ENCODE results near the gene GPRC5A. TPM values are rescaled to one million over a fixed set of nuclear protein-coding genes. Genes with fewer than 3 reads are reported as not detected.

Gene GPRC5A
- total and polyA plus RNA-seq, 2 donors (not counting 3 experiments of a cell fraction or from before 2014, with no cell fraction given), result 22.7 to 86.4 TPM

- no peak overlapping the region for H3K27ac ChIP-seq (ENCODE audit: insufficient read depth, low read depth, low read length)
- no peak overlapping the region for H2AFZ ChIP-seq (ENCODE audit: low read depth, low read length)
- ChIA-PET POLR2A (no interaction called here), CTCF (interaction anchor here (1.5 kb wide), 1 partner anchor 22 kb away, joined by 3 read pairs; no protein-coding TSS in a partner anchor)
- peaks cover 9% of the 10 kb centered on the region for H3K4me1 ChIP-seq (ENCODE audit: control insufficient read depth, extremely low read depth, insufficient read depth, low read length)
- H3K9me1 ChIP-seq (replicated peaks; ENCODE audit: control insufficient read depth, extremely low read depth, insufficient read depth, low read length), result no peaks in the 10 kb centered on the region
- H3K4me2 ChIP-seq (ENCODE audit: insufficient read depth, low read length), result no peak overlapping the region
- H4K20me1 ChIP-seq (replicated peaks; ENCODE audit: control insufficient read depth, extremely low read depth, insufficient read depth, low read length), result no peaks in the 10 kb centered on the region
- dilution Hi-C loops (cut with MboI; ENCODE audit: extremely low pct_ligation_motif_present, low sequenced_read_pairs), result no loop called here
- H3K36me3 ChIP-seq (ENCODE audit: control insufficient read depth in 2 of 2, extremely low read depth in 1 of 2, insufficient read depth in 2 of 2, low read length in 2 of 2), result no peaks in the 10 kb centered on the region
- no peaks in the 10 kb centered on the region for H3K27me3 ChIP-seq (ENCODE audit: control insufficient read depth in 2 of 2, insufficient read depth in 2 of 2, low read length in 2 of 2)
- H3K79me2 ChIP-seq (ENCODE audit: control insufficient read depth, insufficient read depth, low read length), result peaks cover 4% of the 10 kb centered on the region
- intact Hi-C loops (cut with micrococcal nuclease), result no loop called here
- H3K4me3 ChIP-seq (replicated peaks in 1 of 3; ENCODE audit: insufficient read depth in 1 of 3, low read depth in 1 of 3, low read length in 3 of 3), result no peak overlapping the region
- no peaks in the 10 kb centered on the region for H3K9me3 ChIP-seq (replicated peaks; ENCODE audit: control insufficient read depth, insufficient read depth, low read length)
- H3K9ac ChIP-seq (replicated peaks; ENCODE audit: extremely low read depth, insufficient read depth, low read length), result no peak overlapping the region
- TF ChIP-seq POLR2AphosphoS5 (IDR thresholded peaks at IDR 0.05; ENCODE audit: insufficient read depth, low read depth, low read length) (no peak), FOS (IDR thresholded peaks at IDR 0.05; ENCODE audit: borderline replicate concordance, insufficient read depth, low read length) (peak; percentile 25)
- FAIRE-seq (no peak), DNase-seq (ENCODE audit: low read depth, low spot score) (peak; percentile 65)
- no TSS peak for BruUV-seq (replicated peaks)
Observed at GRCh38 chr12:12922191-12922616, 30.8 kb downstream of the GPRC5A start.

GRCh38 chr12:12922978-12923377 lies 31.6 kb downstream of the GPRC5A start:
- intact Hi-C loops (cut with micrococcal nuclease), result no loop called here
- Histone ChIP-seq H4K20me1 (replicated peaks; ENCODE audit: control insufficient read depth, extremely low read depth, insufficient read depth, low read length) (no peaks in the 10 kb centered on the region), H3K4me1 (ENCODE audit: control insufficient read depth, extremely low read depth, insufficient read depth, low read length) (peaks cover 5% of the 10 kb centered on the region), H3K27me3 (ENCODE audit: control insufficient read depth in 2 of 2, insufficient read depth in 2 of 2, low read length in 2 of 2) (no peaks in the 10 kb centered on the region), H3K9me3 (replicated peaks; ENCODE audit: control insufficient read depth, insufficient read depth, low read length) (no peaks in the 10 kb centered on the region), H3K4me3 (replicated peaks in 1 of 3; ENCODE audit: insufficient read depth in 1 of 3, low read depth in 1 of 3, low read length in 3 of 3) (no peak overlapping the region), H3K36me3 (ENCODE audit: control insufficient read depth in 2 of 2, extremely low read depth in 1 of 2, insufficient read depth in 2 of 2, low read length in 2 of 2) (no peaks in the 10 kb centered on the region), H3K9me1 (replicated peaks; ENCODE audit: control insufficient read depth, extremely low read depth, insufficient read depth, low read length) (no peaks in the 10 kb centered on the region), H3K4me2 (ENCODE audit: insufficient read depth, low read length) (no peak overlapping the region), H3K79me2 (ENCODE audit: control insufficient read depth, insufficient read depth, low read length) (no peaks in the 10 kb centered on the region), H3K9ac (replicated peaks; ENCODE audit: extremely low read depth, insufficient read depth, low read length) (no peak overlapping the region), H2AFZ (ENCODE audit: low read depth, low read length) (no peak overlapping the region), H3K27ac (ENCODE audit: insufficient read depth, low read depth, low read length) (no peak overlapping the region)
- ChIA-PET POLR2A (no interaction called here), CTCF (no interaction called here)
- dilution Hi-C loops (cut with MboI; ENCODE audit: extremely low pct_ligation_motif_present, low sequenced_read_pairs), result no loop called here
- no peak for FAIRE-seq
- no peak for DNase-seq (ENCODE audit: low read depth, low spot score)
- no TSS peak for BruUV-seq (replicated peaks)
- TF ChIP-seq MYC (IDR thresholded peaks at IDR 0.05; ENCODE audit: low read depth, low read length) (no peak), EZH2 (IDR thresholded peaks at IDR 0.05; ENCODE audit: borderline replicate concordance, low read depth, low read length, severe bottlenecking) (no peak), MAX (IDR thresholded peaks at IDR 0.05; ENCODE audit: insufficient read depth, insufficient read length) (no peak), JUN (IDR thresholded peaks at IDR 0.05; ENCODE audit: borderline replicate concordance, insufficient read depth, insufficient read length, low read depth) (no peak), FOS (IDR thresholded peaks at IDR 0.05; ENCODE audit: borderline replicate concordance, insufficient read depth, low read length) (no peak), POLR2AphosphoS5 (IDR thresholded peaks at IDR 0.05; ENCODE audit: insufficient read depth, low read depth, low read length) (no peak), POLR2A (IDR thresholded peaks at IDR 0.05; ENCODE audit: low read depth, low read length) (no peak), GATA2 (IDR thresholded peaks at IDR 0.05; ENCODE audit: insufficient read depth, insufficient read length, low read depth, low read length) (no peak)
- TF ChIP-seq, protein P1, sequence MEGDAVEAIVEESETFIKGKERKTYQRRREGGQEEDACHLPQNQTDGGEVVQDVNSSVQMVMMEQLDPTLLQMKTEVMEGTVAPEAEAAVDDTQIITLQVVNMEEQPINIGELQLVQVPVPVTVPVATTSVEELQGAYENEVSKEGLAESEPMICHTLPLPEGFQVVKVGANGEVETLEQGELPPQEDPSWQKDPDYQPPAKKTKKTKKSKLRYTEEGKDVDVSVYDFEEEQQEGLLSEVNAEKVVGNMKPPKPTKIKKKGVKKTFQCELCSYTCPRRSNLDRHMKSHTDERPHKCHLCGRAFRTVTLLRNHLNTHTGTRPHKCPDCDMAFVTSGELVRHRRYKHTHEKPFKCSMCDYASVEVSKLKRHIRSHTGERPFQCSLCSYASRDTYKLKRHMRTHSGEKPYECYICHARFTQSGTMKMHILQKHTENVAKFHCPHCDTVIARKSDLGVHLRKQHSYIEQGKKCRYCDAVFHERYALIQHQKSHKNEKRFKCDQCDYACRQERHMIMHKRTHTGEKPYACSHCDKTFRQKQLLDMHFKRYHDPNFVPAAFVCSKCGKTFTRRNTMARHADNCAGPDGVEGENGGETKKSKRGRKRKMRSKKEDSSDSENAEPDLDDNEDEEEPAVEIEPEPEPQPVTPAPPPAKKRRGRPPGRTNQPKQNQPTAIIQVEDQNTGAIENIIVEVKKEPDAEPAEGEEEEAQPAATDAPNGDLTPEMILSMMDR (IDR thresholded peaks at IDR 0.05; ENCODE audit: extremely low read depth in 1 of 2, insufficient read depth in 1 of 2, low read depth in 1 of 2, low read length in 2 of 2), result no peak
